HG03571 (cell line): ENCODE results near the gene KRTAP22-1.

ENCODE experiments used
- ATAC-seq: cut with Tn5 transposase; IDR thresholded peaks from one replicate; pipeline ENCODE4 v1.9.1; 2021; ENCODE audit not compliant: unreplicated experiment

The KRTAP22-1 gene

GRCh38 chr21:30600787-30601186 lies at the start of gene KRTAP22-1:
KRTAP22-1 (plus strand) TSS chr21:30601087.
- no peak for ATAC-seq

GRCh38 chr21:30552782-30553181 lies 48.1 kb upstream of the KRTAP22-1 start:
- no peak for ATAC-seq

GRCh38 chr21:30555095-30555494 lies 45.8 kb upstream of the KRTAP22-1 start:
- no peak for ATAC-seq

GRCh38 chr21:30561264-30561895 lies 39.5 kb upstream of the KRTAP22-1 start, which contains the start of gene KRTAP19-7:
KRTAP19-7 (minus strand) TSS chr21:30561314; CDS start chr21:30561289, 25 bp downstream.
- ATAC-seq: no peak

GRCh38 chr21:30561957-30562356 lies 38.9 kb upstream of the KRTAP22-1 start:
- ATAC-seq: no peak

GRCh38 chr21:30563072-30563471 lies 37.8 kb upstream of the KRTAP22-1 start:
- no peak for ATAC-seq

GRCh38 chr21:30563630-30564029 lies 37.3 kb upstream of the KRTAP22-1 start:
- ATAC-seq: no peak

GRCh38 chr21:30567617-30568016 lies 33.3 kb upstream of the KRTAP22-1 start:
- no peak for ATAC-seq

- ATAC-seq: no peak
Measured at GRCh38 chr21:30577766-30578165, 23.1 kb upstream of the KRTAP22-1 start.

GRCh38 chr21:30579346-30579745 lies 21.5 kb upstream of the KRTAP22-1 start:
- ATAC-seq: no peak

GRCh38 chr21:30580132-30580531 lies 20.8 kb upstream of the KRTAP22-1 start:
- ATAC-seq: no peak

GRCh38 chr21:30582870-30583269 lies 18.0 kb upstream of the KRTAP22-1 start:
- ATAC-seq: no peak

GRCh38 chr21:30590297-30590696 lies 10.6 kb upstream of the KRTAP22-1 start, which contains the start of gene KRTAP22-2:
KRTAP22-2 (minus strand) TSS chr21:30590397.
- ATAC-seq: no peak

- ATAC-seq: no peak
Measured at GRCh38 chr21:30592140-30592539, 8.7 kb upstream of the KRTAP22-1 start, which contains the start of gene KRTAP6-3. KRTAP6-3 (plus strand) TSS chr21:30592440; CDS start chr21:30592446, 6 bp downstream.

- ATAC-seq: no peak
Measured at GRCh38 chr21:30598802-30599201, 2.1 kb upstream of the KRTAP22-1 start, which contains the start of gene KRTAP6-2. KRTAP6-2 (minus strand) TSS chr21:30598902; CDS start chr21:30598874, 28 bp downstream.

GRCh38 chr21:30605968-30606367 lies 5.1 kb downstream of the KRTAP22-1 start:
- no peak for ATAC-seq

GRCh38 chr21:30612132-30612531 lies 11.2 kb downstream of the KRTAP22-1 start:
- ATAC-seq: no peak

- ATAC-seq: no peak
Measured at GRCh38 chr21:30613836-30614235, 12.9 kb downstream of the KRTAP22-1 start, which contains the start of gene KRTAP6-1. KRTAP6-1 (minus strand) TSS chr21:30613930; CDS start chr21:30613904, 26 bp downstream.

GRCh38 chr21:30615199-30615598 lies 14.3 kb downstream of the KRTAP22-1 start:
- ATAC-seq: no peak

- no peak for ATAC-seq
Measured at GRCh38 chr21:30616125-30616524, 15.2 kb downstream of the KRTAP22-1 start, which contains the start of gene KRTAP20-1. KRTAP20-1 (plus strand) TSS chr21:30616425; CDS start chr21:30616455, 30 bp downstream.

- no peak for ATAC-seq
Measured at GRCh38 chr21:30620080-30620479, 19.2 kb downstream of the KRTAP22-1 start.

GRCh38 chr21:30620522-30620921 lies 19.6 kb downstream of the KRTAP22-1 start, which contains the start of gene KRTAP20-4:
KRTAP20-4 (plus strand) TSS chr21:30620627.
- no peak for ATAC-seq
